GM18520 (cell line): ENCODE data around the gene S100A14.

Experiments used
- ATAC-seq: cut with Tn5 transposase; IDR thresholded peaks from one replicate; pipeline ENCODE4 v1.9.1; 2021; ENCODE audit not compliant: unreplicated experiment

Gene S100A14

GRCh38 chr1:153566414-153567371, 49.4 kb downstream of the S100A14 start:
- no peak for ATAC-seq

DNA sequence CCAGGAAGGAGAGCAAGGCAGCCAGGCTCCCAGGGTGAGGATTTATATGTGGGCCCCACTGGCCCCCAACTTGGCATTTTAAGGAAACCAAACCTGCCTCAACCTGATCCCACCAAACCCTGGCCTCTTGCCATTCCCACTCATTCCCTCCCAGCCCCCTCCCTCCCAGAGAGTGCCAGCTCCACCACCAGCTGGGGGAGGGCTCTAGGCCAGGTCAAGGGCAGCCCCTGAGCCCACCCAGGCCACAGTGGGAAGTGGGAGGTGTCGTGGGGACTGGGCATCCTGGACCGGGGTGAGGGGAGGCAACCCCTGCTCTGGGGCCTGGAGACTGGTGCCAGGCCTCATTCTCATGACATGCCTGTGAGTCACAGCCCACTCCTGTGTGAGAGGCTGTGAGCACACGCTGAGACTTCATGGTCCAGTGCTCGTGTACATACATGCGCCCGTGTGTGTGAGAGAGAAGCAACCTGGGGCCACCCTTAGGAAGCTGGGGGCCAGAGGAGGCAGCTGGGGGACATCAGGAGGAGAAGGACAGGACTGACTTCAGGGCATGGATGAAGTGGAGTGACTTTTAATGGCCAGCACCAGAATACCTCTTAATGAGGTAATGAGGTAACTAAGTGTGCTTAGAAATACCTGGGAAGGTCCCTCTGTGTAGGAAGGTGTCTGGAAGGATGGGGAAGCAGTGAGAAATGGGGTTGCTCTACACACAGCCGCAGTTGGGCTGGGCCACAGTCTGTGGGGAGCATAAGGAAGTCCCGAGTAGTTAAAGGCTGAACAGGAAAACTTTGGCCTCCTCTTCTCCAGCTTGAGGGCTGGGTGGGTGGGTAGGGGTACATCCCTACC, 50.4 kb downstream of the S100A14 start, which contains the start of gene S100A2:
Gene S100A2 (minus strand): TSS at position 316 of the 846 bp plus-strand sequence. CDS start 1,967 bp downstream, outside the sequence.
- peak; percentile 34 for ATAC-seq
